Neural cell (in vitro differentiated cells): ENCODE results near the gene ALK. TPM values are rescaled to one million over a fixed set of nuclear protein-coding genes. Genes with fewer than 3 reads are reported as not detected.

Experiments used
- H2AFZ ChIP-seq: fragments of 200-600, 300-800 bp; sonication (generic), shearing (Covaris generic); 2 replicates; pipeline ENCODE4 v1.6.0; 2014; ENCODE audit warnings: low read depth, mild to moderate bottlenecking, antibody characterized with exemption, low read length, moderate library complexity
- H3F3A ChIP-seq: fragments of 200-600 bp; shearing (Covaris generic); 2 replicates; pipeline ENCODE4 v1.6.1; 2016; ENCODE audit warnings: mild to moderate bottlenecking, moderate library complexity, mixed read lengths, antibody characterized with exemption, low read length; ENCODE audit not compliant: insufficient read depth, poor library complexity, severe bottlenecking
- H3K27ac ChIP-seq: fragments of 200-600, 300-800 bp; sonication (generic), shearing (Covaris generic); 2 replicates; pipeline ENCODE4 v1.5.1; 2014; ENCODE audit warnings: mild to moderate bottlenecking, low read length, moderate library complexity
- H3K27me3 ChIP-seq: fragments of 300-800, 200-600 bp; sonication (generic), shearing (Covaris generic); 2 replicates; pipeline ENCODE4 v1.6.0; 2014; ENCODE audit warnings: mild to moderate bottlenecking, low read depth, low read length, moderate library complexity; ENCODE audit not compliant: insufficient read depth
- H3K36me3 ChIP-seq: fragments of 300-800, 200-600 bp; sonication (generic), shearing (Covaris generic); 2 replicates; pipeline ENCODE4 v1.5.1; 2014; ENCODE audit warnings: mild to moderate bottlenecking, antibody characterized with exemption, low read length, moderate library complexity; ENCODE audit not compliant: insufficient read depth
- H3K4me2 ChIP-seq: fragments of 300-800, 200-600 bp; sonication (generic), shearing (Covaris generic); 2 replicates; pipeline ENCODE4 v1.6.0; 2014; ENCODE audit warnings: mild to moderate bottlenecking, low read length
- H3K4me3 ChIP-seq: fragments of 300-800, 200-600 bp; sonication (generic), shearing (Covaris generic); 2 replicates; pipeline ENCODE4 v1.5.1; 2014; ENCODE audit warnings: mild to moderate bottlenecking, low read length, moderate library complexity
- H3K79me2 ChIP-seq: fragments of 200-600 bp; shearing (Covaris generic); replicated peaks from 2 replicates; pipeline ENCODE4 v1.6.0; 2014; ENCODE audit warnings: mild to moderate bottlenecking, low read length, moderate library complexity; ENCODE audit not compliant: insufficient read depth
- H3K9ac ChIP-seq: fragments of 300-800, 200-600 bp; sonication (generic), shearing (Covaris generic); 2 replicates; pipeline ENCODE4 v1.6.1; 2016; ENCODE audit warnings: mild to moderate bottlenecking, low read length, mixed read lengths
- H3K9me2 ChIP-seq: fragments of 200-600 bp; shearing (Covaris generic); 2 replicates; pipeline ENCODE4 v1.6.1; 2016; ENCODE audit warnings: mild to moderate bottlenecking, low read length, mixed read lengths; ENCODE audit not compliant: insufficient read depth
- H3K9me3 ChIP-seq: fragments of 200-600, 300-800 bp; sonication (generic), shearing (Covaris generic); 2 replicates; pipeline ENCODE4 v1.6.1; 2016; ENCODE audit warnings: mild to moderate bottlenecking, mixed run types, low read length, moderate library complexity, mixed read lengths
- H4K20me1 ChIP-seq: fragments of 200-600 bp; shearing (Covaris generic); 2 replicates; pipeline ENCODE4 v1.6.1; 2016; ENCODE audit warnings: mild to moderate bottlenecking, mixed run types; ENCODE audit not compliant: insufficient read depth
- CTCF ChIP-seq: fragments of 450-650 bp; IDR thresholded peaks from 2 replicates; pipeline ENCODE4 v1.5.1; 2014; ENCODE audit warnings: antibody characterized with exemption, mild to moderate bottlenecking, moderate library complexity; ENCODE audit not compliant: poor library complexity, severe bottlenecking
- EP300 ChIP-seq: fragments of 450-650 bp; conservative IDR thresholded peaks from 2 replicates; pipeline ENCODE4 v1.6.1; 2014; ENCODE audit warnings: antibody characterized with exemption, mild to moderate bottlenecking, moderate library complexity; ENCODE audit not compliant: poor library complexity, severe bottlenecking
- EZH2 ChIP-seq: fragments of 200-600, 300-800 bp; shearing (Covaris generic), sonication (generic); IDR thresholded peaks from 2 replicates; pipeline ENCODE4 v1.6.1; 2014; ENCODE audit warnings: antibody characterized with exemption, low read length, borderline replicate concordance, mild to moderate bottlenecking; ENCODE audit not compliant: insufficient read depth, poor library complexity, severe bottlenecking
- MXI1 ChIP-seq: fragments of 450-650 bp; conservative IDR thresholded peaks from 2 replicates; pipeline ENCODE4 v1.6.1; 2014; ENCODE audit warnings: antibody characterized with exemption, mild to moderate bottlenecking; ENCODE audit not compliant: poor library complexity, severe bottlenecking
- POLR2AphosphoS5 ChIP-seq: IDR thresholded peaks from 2 replicates; pipeline ENCODE4 v1.6.1; 2012
- RAD21 ChIP-seq: fragments of 450-650 bp; conservative IDR thresholded peaks from 2 replicates; pipeline ENCODE4 v1.6.1; 2014; ENCODE audit warnings: antibody characterized with exemption, mild to moderate bottlenecking, moderate library complexity
- REST ChIP-seq: IDR thresholded peaks from 2 replicates; pipeline ENCODE4 v1.6.1; 2012; ENCODE audit warnings: borderline replicate concordance
- SMC3 ChIP-seq: fragments of 450-650 bp; conservative IDR thresholded peaks from 2 replicates; pipeline ENCODE4 v1.6.1; 2014; ENCODE audit warnings: antibody characterized with exemption, mild to moderate bottlenecking, moderate library complexity; ENCODE audit not compliant: poor library complexity
- TAF1 ChIP-seq: IDR thresholded peaks from 2 replicates; pipeline ENCODE4 v1.6.1; 2012; ENCODE audit warnings: low read depth
- polyA plus RNA-seq: library from polyadenylated mRNA; depleted of rRNA; stranded (reverse); fragments of >200 nt; gene quantifications from 2 replicates; pipeline ENCODE4 v1.2.3, GENCODE V29; 2014

ALK gene
- polyA plus RNA-seq, 1 donor from 2014 or later, result 7.1 TPM

- no peaks in the 10 kb centered on the region for H4K20me1 ChIP-seq
- no peaks in the 10 kb centered on the region for H3K9me2 ChIP-seq
- no peak overlapping the region for H3K4me2 ChIP-seq
- no peak overlapping the region for H3K9ac ChIP-seq
- H3F3A ChIP-seq, result no peaks in the 10 kb centered on the region
- H3K27ac ChIP-seq, result no peak overlapping the region
- no peaks in the 10 kb centered on the region for H3K79me2 ChIP-seq
- no peak overlapping the region for H3K4me3 ChIP-seq
- H3K9me3 ChIP-seq, result no peaks in the 10 kb centered on the region
- no peak overlapping the region for H2AFZ ChIP-seq
- no peak for TF ChIP-seq SMC3
- TF ChIP-seq EZH2, result no peak
- no peak for TF ChIP-seq POLR2AphosphoS5
- no peak for TF ChIP-seq REST
- TF ChIP-seq MXI1, result no peak
- H3K36me3 ChIP-seq, result no peaks in the 10 kb centered on the region
- no peaks in the 10 kb centered on the region for H3K27me3 ChIP-seq
Measured at GRCh38 chr2:29797916-29798315, 123.5 kb downstream of the ALK start.

- H4K20me1 ChIP-seq, result no peaks in the 10 kb centered on the region
- no peak overlapping the region for H3K4me2 ChIP-seq
- no peak overlapping the region for H3K4me3 ChIP-seq
- no peak overlapping the region for H3K27ac ChIP-seq
- H3K36me3 ChIP-seq, result no peaks in the 10 kb centered on the region
- H2AFZ ChIP-seq, result no peak overlapping the region
- no peaks in the 10 kb centered on the region for H3K27me3 ChIP-seq
- no peak for TF ChIP-seq MXI1
- no peak for TF ChIP-seq REST
- no peak for TF ChIP-seq SMC3
- no peak for TF ChIP-seq TAF1
- no peak for TF ChIP-seq CTCF
- no peak for TF ChIP-seq EP300
- TF ChIP-seq POLR2AphosphoS5, result no peak
- TF ChIP-seq RAD21, result no peak
- no peak for TF ChIP-seq EZH2
- H3F3A ChIP-seq, result no peaks in the 10 kb centered on the region
- no peaks in the 10 kb centered on the region for H3K9me3 ChIP-seq
- no peaks in the 10 kb centered on the region for H3K79me2 ChIP-seq
- H3K9ac ChIP-seq, result no peak overlapping the region
- H3K9me2 ChIP-seq, result no peaks in the 10 kb centered on the region
Measured at GRCh38 chr2:29796446-29796845, 124.9 kb downstream of the ALK start.
